ENCODE data around the gene SOD3. TPM values are rescaled to one million over a fixed set of nuclear protein-coding genes. Genes with fewer than 3 reads are reported as not detected.
A peak's percentile ranks its signal among the peaks of the same experiment; 100 is the strongest.

Gene SOD3
- total RNA-seq, 1 experiment from 2014 or later: not detected

DNA sequence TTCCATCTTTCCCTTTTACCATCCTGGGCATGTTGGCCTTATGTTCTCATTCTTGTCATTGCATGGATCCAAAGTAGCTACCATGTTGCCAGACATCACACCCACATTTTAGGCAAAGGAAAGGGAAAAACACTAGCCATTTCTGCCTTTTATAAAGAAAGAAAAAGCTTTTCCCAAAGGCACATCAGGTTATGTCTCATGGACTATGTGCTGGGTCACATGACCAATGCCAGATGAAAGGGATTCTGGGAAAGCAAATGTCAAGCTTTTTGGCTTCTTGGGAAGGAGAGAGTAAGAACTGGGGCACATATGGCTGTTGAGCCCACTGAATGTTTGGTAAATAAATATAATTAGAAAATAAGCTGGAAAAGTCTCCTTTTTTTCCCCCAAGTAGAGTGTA, 4.3 kb upstream of the SOD3 start:
- no TSS peak for BruUV-seq (replicated peaks)
- ChIA-PET CTCF (interaction anchor here (0.5 to 0.8 kb wide), 2 partner anchors 27 to 62 kb away, joined by 3 read pairs; no protein-coding TSS in a partner anchor), POLR2A (no interaction called here)
- Mint-ChIP-seq H3K27me3 (ENCODE audit: insufficient read depth, unreplicated experiment) (no peaks in the 10 kb centered on the region), H3K27ac (ENCODE audit: low read depth, unreplicated experiment) (no peak overlapping the region), H3K4me3 (ENCODE audit: unreplicated experiment) (no peak overlapping the region), H3K9me3 (ENCODE audit: unreplicated experiment) (no peaks in the 10 kb centered on the region), H3K36me3 (ENCODE audit: insufficient read depth, unreplicated experiment) (no peaks in the 10 kb centered on the region), H3K4me1 (ENCODE audit: insufficient read depth, unreplicated experiment) (no peaks in the 10 kb centered on the region)
- intact Hi-C loops (cut with micrococcal nuclease): no loop called here
- no peak for DNase-seq (ENCODE audit: unreplicated experiment)
- TF ChIP-seq, protein P1, sequence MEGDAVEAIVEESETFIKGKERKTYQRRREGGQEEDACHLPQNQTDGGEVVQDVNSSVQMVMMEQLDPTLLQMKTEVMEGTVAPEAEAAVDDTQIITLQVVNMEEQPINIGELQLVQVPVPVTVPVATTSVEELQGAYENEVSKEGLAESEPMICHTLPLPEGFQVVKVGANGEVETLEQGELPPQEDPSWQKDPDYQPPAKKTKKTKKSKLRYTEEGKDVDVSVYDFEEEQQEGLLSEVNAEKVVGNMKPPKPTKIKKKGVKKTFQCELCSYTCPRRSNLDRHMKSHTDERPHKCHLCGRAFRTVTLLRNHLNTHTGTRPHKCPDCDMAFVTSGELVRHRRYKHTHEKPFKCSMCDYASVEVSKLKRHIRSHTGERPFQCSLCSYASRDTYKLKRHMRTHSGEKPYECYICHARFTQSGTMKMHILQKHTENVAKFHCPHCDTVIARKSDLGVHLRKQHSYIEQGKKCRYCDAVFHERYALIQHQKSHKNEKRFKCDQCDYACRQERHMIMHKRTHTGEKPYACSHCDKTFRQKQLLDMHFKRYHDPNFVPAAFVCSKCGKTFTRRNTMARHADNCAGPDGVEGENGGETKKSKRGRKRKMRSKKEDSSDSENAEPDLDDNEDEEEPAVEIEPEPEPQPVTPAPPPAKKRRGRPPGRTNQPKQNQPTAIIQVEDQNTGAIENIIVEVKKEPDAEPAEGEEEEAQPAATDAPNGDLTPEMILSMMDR (IDR thresholded peaks at IDR 0.05; ENCODE audit: unreplicated experiment): no peak

DNA sequence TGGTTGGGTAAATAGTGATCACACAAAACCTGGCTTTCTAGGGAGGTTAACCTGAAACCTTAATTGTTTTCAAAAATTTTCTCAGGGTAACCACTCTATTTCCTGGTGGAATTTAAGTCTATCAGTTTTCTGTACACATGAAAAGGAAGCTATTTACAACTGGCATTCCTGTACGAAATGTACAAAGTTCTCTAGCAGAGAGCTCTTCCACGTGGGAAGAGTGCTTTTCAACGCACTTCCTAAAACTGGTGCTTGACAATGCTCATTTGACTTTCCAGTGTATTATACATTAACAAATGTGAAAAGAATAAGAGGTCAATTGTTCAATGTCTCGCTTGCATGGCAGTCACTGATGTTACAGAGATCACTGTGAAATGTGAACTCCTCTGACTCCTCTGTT, 2.8 kb upstream of the SOD3 start:
- intact Hi-C loops (cut with micrococcal nuclease): no loop called here
- POLR2A ChIA-PET: interaction anchor here (0.6 to 1.1 kb wide), 4 partner anchors 15 to 1003 kb away, joined by 3 to 4 read pairs (median 3); no protein-coding TSS in a partner anchor
- TF ChIP-seq, protein P1 (IDR thresholded peaks at IDR 0.05; ENCODE audit: unreplicated experiment): no peak
- Mint-ChIP-seq H3K9me3 (ENCODE audit: unreplicated experiment) (no peaks in the 10 kb centered on the region), H3K27ac (ENCODE audit: low read depth, unreplicated experiment) (no peak overlapping the region), H3K27me3 (ENCODE audit: insufficient read depth, unreplicated experiment) (no peaks in the 10 kb centered on the region), H3K4me1 (ENCODE audit: insufficient read depth, unreplicated experiment) (no peaks in the 10 kb centered on the region), H3K4me3 (ENCODE audit: unreplicated experiment) (no peak overlapping the region), H3K36me3 (ENCODE audit: insufficient read depth, unreplicated experiment) (no peaks in the 10 kb centered on the region)
- no TSS peak for BruUV-seq (replicated peaks)
- DNase-seq (ENCODE audit: unreplicated experiment): no peak
- CTCF ChIA-PET: interaction anchor here (0.6 to 2.7 kb wide), 9 partner anchors 9 to 614 kb away, joined by 3 to 14 read pairs (median 4); no protein-coding TSS in a partner anchor

DNA sequence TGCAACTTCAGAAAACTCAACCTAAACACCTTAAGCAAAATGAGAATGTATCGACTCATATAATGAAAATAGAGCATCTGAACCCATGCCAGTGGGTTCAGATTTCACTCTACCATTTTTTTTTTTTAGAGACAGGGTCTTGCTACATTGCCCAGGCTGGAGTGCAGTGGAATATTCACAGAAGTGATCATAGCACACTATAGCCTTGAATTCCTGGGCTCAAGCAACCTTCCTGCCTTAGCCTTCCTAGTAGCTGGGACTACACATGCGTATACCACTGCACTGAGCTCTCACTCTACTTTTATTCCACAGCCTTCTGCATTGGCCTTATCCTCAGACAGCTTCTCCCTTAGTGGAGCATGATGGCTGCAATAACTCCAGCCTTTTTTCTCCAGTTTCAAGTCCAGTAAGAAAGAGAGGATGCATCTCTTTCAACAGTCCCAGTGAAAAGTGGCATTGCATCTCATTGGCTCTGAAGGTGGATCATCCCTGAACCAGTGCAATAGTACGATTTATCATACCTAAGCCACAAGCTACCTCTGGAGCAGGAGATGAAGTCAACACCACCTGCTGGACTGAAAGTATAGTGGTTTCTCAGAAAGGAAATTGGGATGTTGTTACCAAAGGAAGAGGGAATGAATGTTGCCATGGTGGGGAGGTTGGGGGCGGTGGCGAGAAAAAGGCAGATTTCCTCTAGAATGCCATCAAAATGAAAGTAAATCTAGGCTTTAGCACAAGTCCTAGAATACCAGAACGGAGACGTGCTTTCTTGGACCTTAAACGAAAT, 2.0 kb upstream of the SOD3 start:
- TF ChIP-seq, protein P1 (IDR thresholded peaks at IDR 0.05; ENCODE audit: unreplicated experiment): peak; percentile 52
- Mint-ChIP-seq H3K4me1 (ENCODE audit: insufficient read depth, unreplicated experiment) (no peaks in the 10 kb centered on the region), H3K27me3 (ENCODE audit: insufficient read depth, unreplicated experiment) (no peaks in the 10 kb centered on the region), H3K9me3 (ENCODE audit: unreplicated experiment) (no peaks in the 10 kb centered on the region), H3K27ac (ENCODE audit: low read depth, unreplicated experiment) (no peak overlapping the region), H3K4me3 (ENCODE audit: unreplicated experiment) (no peak overlapping the region), H3K36me3 (ENCODE audit: insufficient read depth, unreplicated experiment) (no peaks in the 10 kb centered on the region)
- DNase-seq (ENCODE audit: unreplicated experiment): peak; percentile 54
- ChIA-PET CTCF (interaction anchor here (0.6 to 3.3 kb wide), 27 partner anchors 8 to 615 kb away, joined by 3 to 14 read pairs (median 4); no protein-coding TSS in a partner anchor), POLR2A (interaction anchor here (0.5 to 1.3 kb wide), 9 partner anchors 14 to 1004 kb away, joined by 3 to 4 read pairs (median 3); partner anchors contain the start of gene DHX15)
- BruUV-seq (replicated peaks): no TSS peak
- intact Hi-C loops (cut with micrococcal nuclease): loop anchor here (1.0 kb wide), 3 partner anchors 57 to 305 kb away; no protein-coding TSS in a partner anchor

DNA sequence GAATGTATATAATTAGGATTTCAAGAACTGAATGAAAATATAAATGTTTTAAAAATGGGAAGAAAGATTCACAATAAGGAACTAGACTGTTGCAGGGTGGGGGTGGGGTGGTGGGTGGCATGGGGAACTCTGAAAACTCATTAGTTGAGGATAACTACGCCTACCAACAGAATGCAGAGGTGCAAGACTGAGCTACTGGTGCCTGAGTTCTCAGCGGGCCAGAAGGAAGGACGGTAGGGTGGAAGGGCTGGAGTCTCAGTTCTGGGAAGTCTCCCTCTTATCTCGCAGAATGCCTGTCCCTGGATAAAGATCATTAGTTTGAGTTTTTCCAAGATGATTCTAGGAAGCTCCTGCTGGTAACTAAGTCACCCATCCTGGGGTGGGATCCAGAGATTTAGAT, 1.3 kb upstream of the SOD3 start:
- no peaks in the 10 kb centered on the region for H3K9me3 Mint-ChIP-seq (ENCODE audit: unreplicated experiment)
- no peaks in the 10 kb centered on the region for H3K36me3 Mint-ChIP-seq (ENCODE audit: insufficient read depth, unreplicated experiment)
- H3K27ac Mint-ChIP-seq (ENCODE audit: low read depth, unreplicated experiment): no peak overlapping the region
- no TSS peak for BruUV-seq (replicated peaks)
- intact Hi-C loops (cut with micrococcal nuclease): no loop called here
- CTCF ChIA-PET: interaction anchor here (0.6 to 3.3 kb wide), 19 partner anchors 8 to 304 kb away, joined by 3 to 14 read pairs (median 4); no protein-coding TSS in a partner anchor
- H3K4me3 Mint-ChIP-seq (ENCODE audit: unreplicated experiment): no peak overlapping the region
- no peaks in the 10 kb centered on the region for H3K27me3 Mint-ChIP-seq (ENCODE audit: insufficient read depth, unreplicated experiment)
- no peaks in the 10 kb centered on the region for H3K4me1 Mint-ChIP-seq (ENCODE audit: insufficient read depth, unreplicated experiment)
- no peak for DNase-seq (ENCODE audit: unreplicated experiment)
- TF ChIP-seq, protein P1 (IDR thresholded peaks at IDR 0.05; ENCODE audit: unreplicated experiment): no peak
- POLR2A ChIA-PET: interaction anchor here (0.5 to 1.3 kb wide), 5 partner anchors 15 to 248 kb away, joined by 3 to 4 read pairs (median 3); partner anchors contain the start of gene DHX15
